Keratinocyte (primary cell): ENCODE measurements around the gene PIGN.
"Not testable (repeated sequence)": the region's sequence is repeated elsewhere in the genome, so short reads cannot be mapped to it uniquely, and the experiment has no call there.

Experiments used
- CTCF ChIP-seq, 3 experiments: IDR thresholded peaks in 1 of 3; conservative IDR thresholded peaks in 1 of 3; optimal IDR thresholded peaks in 1 of 3; 2 replicates in 2 of 3; 3 replicates in 1 of 3; pipeline versions ENCODE3 to v1.5.1; 2011; ENCODE audit warnings: low read length in 3 of 3, mild to moderate bottlenecking in 3 of 3, moderate library complexity in 2 of 3, control low read depth in 1 of 3, inconsistent platforms in 1 of 3; ENCODE audit not compliant: insufficient read depth in 2 of 3; ENCODE audit errors: extremely low read depth in 1 of 3
- EZH2 ChIP-seq: IDR thresholded peaks from one replicate; pipeline ENCODE4 v1.6.1; 2012; ENCODE audit warnings: inconsistent platforms, mild to moderate bottlenecking, low read length, moderate library complexity

GRCh38 chr18:62034286-62034685 is 152.6 kb downstream of the PIGN start:
- not testable (repeated sequence) for TF ChIP-seq EZH2; CTCF (optimal IDR thresholded peaks at IDR 0.05 in 1 of 3, IDR thresholded peaks at IDR 0.05 in 1 of 3, conservative IDR thresholded peaks at IDR 0.05 in 1 of 3; ENCODE audit: extremely low read depth in 1 of 3, insufficient read depth in 2 of 3, low read length in 3 of 3)
